Gastroesophageal sphincter (tissue), 4 donors: ENCODE data around the gene BRIP1. TPM values are rescaled to one million over a fixed set of nuclear protein-coding genes. Genes with fewer than 3 reads are reported as not detected.

Experiments used
- ATAC-seq: fragments of 150-250 bp; one replicate; pipeline ENCODE4 v1.9.1; 2016; ENCODE audit warnings: mild to moderate bottlenecking, moderate library complexity
- H3K27ac ChIP-seq, 4 donors: fragments of 200-600 bp; sonication (generic) in 3 of 4; 1 replicate in 3 of 4; 2 replicates in 1 of 4; pipeline ENCODE4 v1.5.1; 2016 to 2019
- H3K27me3 ChIP-seq: fragments of 200-600 bp; sonication (generic); one replicate; pipeline ENCODE4 v1.5.1; 2019
- H3K36me3 ChIP-seq, 2 donors: fragments of 200-600 bp; sonication (generic); one replicate each; pipeline ENCODE4 v1.5.1; 2019; ENCODE audit warnings: control low read depth in 1 of 2
- H3K4me1 ChIP-seq, 3 donors: fragments of 200-600 bp; sonication (generic); 1 replicate in 2 of 3; 2 replicates in 1 of 3; pipeline ENCODE4 v1.5.1; 2016 to 2019; ENCODE audit warnings: control low read depth in 2 of 3
- H3K4me3 ChIP-seq, 2 donors: fragments of 200-600 bp; sonication (generic); one replicate each; pipeline ENCODE4 v1.5.1; 2019; ENCODE audit warnings: mild to moderate bottlenecking in 1 of 2, moderate library complexity in 1 of 2
- H3K9me3 ChIP-seq, 3 donors: fragments of 200-600 bp; sonication (generic); one replicate each; pipeline ENCODE4 v1.5.1; 2017 to 2019; ENCODE audit warnings: control low read depth in 2 of 3
- CTCF ChIP-seq, 4 experiments: fragments of 200-600 bp in 2 of 4; fragments of 450-650 bp in 2 of 4; sonication (generic) in 1 of 4; IDR thresholded peaks; one replicate each; pipeline ENCODE4 v1.5.1; 2017 to 2019; ENCODE audit warnings: antibody characterized with exemption in 4 of 4, mild to moderate bottlenecking in 2 of 4, moderate library complexity in 2 of 4
- EP300 ChIP-seq: sonication (generic); formaldehyde crosslinking; IDR thresholded peaks from one replicate; pipeline ENCODE4 v1.6.1; 2017; ENCODE audit warnings: antibody characterized with exemption, mild to moderate bottlenecking
- POLR2A ChIP-seq, 2 donors: fragments of 450-650 bp; IDR thresholded peaks; one replicate each; pipeline ENCODE4 v1.6.1; 2017; ENCODE audit warnings: antibody characterized with exemption in 2 of 2, mild to moderate bottlenecking in 2 of 2, moderate library complexity in 1 of 2
- POLR2AphosphoS5 ChIP-seq: sonication (generic); formaldehyde crosslinking; IDR thresholded peaks from one replicate; pipeline ENCODE4 v1.6.1; 2017; ENCODE audit warnings: antibody characterized with exemption
- WGBS, 2 donors: methylation state at CpG; one replicate each; pipeline ENCODE4 v1.1.5; 2018; ENCODE audit warnings: low coverage in 1 of 2; 5-methylcytosine and 5-hydroxymethylcytosine counted together
- total RNA-seq, 4 donors: library from RNA; depleted of rRNA; stranded (reverse); fragments of >200 nt; gene quantifications; one replicate each; pipeline ENCODE4 v1.1.0, GENCODE V29; 2016

The BRIP1 gene
- total RNA-seq, 4 donors from 2014 or later = 0.15 to 1.1 (median 0.29) TPM

DNA sequence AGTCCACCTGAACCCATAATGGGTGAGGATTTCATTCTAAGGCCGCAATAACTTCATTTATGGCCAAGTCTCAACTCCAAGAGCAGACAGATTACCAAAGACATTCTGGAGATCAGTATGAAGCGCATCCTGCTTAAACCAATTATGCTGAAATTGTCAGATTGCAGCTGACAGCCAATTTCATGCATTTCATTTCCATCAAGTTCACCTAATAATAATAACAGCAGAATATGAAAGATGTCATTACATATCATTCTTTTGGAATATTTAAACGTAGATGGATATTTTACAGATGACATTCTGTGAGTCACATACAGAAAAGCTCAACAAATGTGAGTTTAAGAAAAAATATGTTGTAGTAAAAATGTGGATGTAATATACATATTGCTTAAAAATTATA is 217.4 kb downstream of the BRIP1 start:
- Histone ChIP-seq H3K4me3 (no peak overlapping the region), H3K36me3 (no peaks in the 10 kb centered on the region), H3K27me3 (peaks cover 3% of the 10 kb centered on the region), H3K9me3 (peaks cover 0 to 5% (median 0%) of the 10 kb centered on the region in 3 donors), H3K27ac (no peak overlapping the region), H3K4me1 (no peaks in the 10 kb centered on the region)
- 83% methylated on average over 2 to 3 of the region's 3 CpGs for WGBS, 2 donors
- TF ChIP-seq CTCF (IDR thresholded peaks at IDR 0.05) (no peak), POLR2AphosphoS5 (no peak), EP300 (no peak), POLR2A (IDR thresholded peaks at IDR 0.05) (no peak)
- no peak for ATAC-seq

- Histone ChIP-seq H3K4me3 (no peak overlapping the region), H3K27ac (no peak overlapping the region), H3K9me3 (no peaks in the 10 kb centered on the region), H3K4me1 (no peaks in the 10 kb centered on the region), H3K27me3 (peaks cover 3% of the 10 kb centered on the region), H3K36me3 (no peaks in the 10 kb centered on the region)
- TF ChIP-seq EP300 (no peak), CTCF (IDR thresholded peaks at IDR 0.05) (no peak), POLR2A (IDR thresholded peaks at IDR 0.05) (no peak), POLR2AphosphoS5 (no peak)
- 85 to 88% methylated on average over 2 of the region's 2 CpGs for WGBS, 2 donors
- ATAC-seq = no peak
These were observed 218.2 kb downstream of the BRIP1 start for GRCh38 chr17:61644800-61645774.

DNA sequence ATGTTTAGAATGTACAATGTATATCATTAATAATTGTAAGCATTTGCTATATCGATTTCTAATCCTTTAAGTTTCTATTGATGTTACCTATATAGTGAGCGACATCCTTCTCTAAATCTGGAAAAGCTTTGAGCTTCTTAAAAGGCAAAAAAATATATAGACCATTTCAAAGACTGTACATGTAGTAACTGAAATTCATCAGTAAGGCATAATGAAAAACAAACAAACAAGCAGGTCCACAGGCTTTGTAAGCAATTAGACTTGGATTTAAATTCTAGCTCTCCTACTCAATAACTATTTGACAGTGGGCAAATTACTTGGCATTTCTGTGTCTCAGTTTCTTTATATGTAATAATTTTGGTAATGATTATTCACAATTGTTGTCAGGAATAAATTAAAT is 220.6 kb downstream of the BRIP1 start:
- H3K27ac ChIP-seq = no peak overlapping the region
- no peaks in the 10 kb centered on the region for H3K9me3 ChIP-seq
- WGBS, 2 donors = 85 to 88% methylated on average over 2 of the region's 2 CpGs
- ATAC-seq = no peak
- no peaks in the 10 kb centered on the region for H3K36me3 ChIP-seq
- H3K4me3 ChIP-seq = no peak overlapping the region
- H3K27me3 ChIP-seq = peaks cover 3% of the 10 kb centered on the region
- TF ChIP-seq POLR2A (IDR thresholded peaks at IDR 0.05) (no peak), POLR2AphosphoS5 (no peak), CTCF (IDR thresholded peaks at IDR 0.05) (no peak), EP300 (no peak)
- H3K4me1 ChIP-seq = no peaks in the 10 kb centered on the region

DNA sequence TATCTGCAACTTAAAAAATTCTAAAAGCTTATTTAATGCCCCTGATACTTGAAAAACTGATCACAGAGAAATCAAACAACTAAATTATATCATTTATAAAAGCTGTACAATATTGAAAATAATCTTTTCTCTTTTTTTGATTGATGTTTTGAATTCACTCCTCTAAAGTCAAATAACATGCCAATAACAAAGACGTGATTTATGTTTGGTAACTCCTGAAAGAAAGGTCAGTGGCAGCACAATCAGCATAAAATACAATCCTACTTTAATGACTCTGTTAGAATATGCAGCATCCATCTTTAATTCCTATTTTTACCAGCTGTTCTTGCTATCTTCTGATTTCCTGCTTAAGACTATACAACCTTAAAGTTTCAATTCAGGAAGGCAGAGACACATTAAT is 221.6 kb downstream of the BRIP1 start:
- Histone ChIP-seq H3K4me3 (no peak overlapping the region), H3K36me3 (no peaks in the 10 kb centered on the region), H3K9me3 (no peaks in the 10 kb centered on the region), H3K27ac (no peak overlapping the region), H3K4me1 (no peaks in the 10 kb centered on the region), H3K27me3 (peaks cover 3% of the 10 kb centered on the region)
- WGBS, 2 donors = 75 to 90% methylated on average over 1 of the region's 1 CpG
- no peak for TF ChIP-seq CTCF (IDR thresholded peaks at IDR 0.05)
- no peak for TF ChIP-seq POLR2AphosphoS5
- TF ChIP-seq POLR2A (IDR thresholded peaks at IDR 0.05) = no peak
- no peak for TF ChIP-seq EP300
- ATAC-seq = no peak

GRCh38 chr17:61641084-61641483 is 222.2 kb downstream of the BRIP1 start:
- no peak overlapping the region for H3K4me3 ChIP-seq
- WGBS, 2 donors = 91 to 94% methylated on average over 5 to 6 of the region's 6 CpGs
- H3K27me3 ChIP-seq = peaks cover 3% of the 10 kb centered on the region
- TF ChIP-seq POLR2A (IDR thresholded peaks at IDR 0.05) (no peak), EP300 (no peak), CTCF (IDR thresholded peaks at IDR 0.05) (no peak), POLR2AphosphoS5 (no peak)
- no peaks in the 10 kb centered on the region for H3K4me1 ChIP-seq
- H3K9me3 ChIP-seq = no peaks in the 10 kb centered on the region
- ATAC-seq = no peak
- H3K27ac ChIP-seq = no peak overlapping the region
- no peaks in the 10 kb centered on the region for H3K36me3 ChIP-seq
